IPS DF 6.9 (cell line): Measurements from ENCODE around the gene UBQLN4.

Source experiments
- DNase-seq: peaks from one replicate; pipeline ENCODE4 v3.0.0-alpha.2; 2013; ENCODE audit warnings: low read depth, low spot score
- H3K27ac ChIP-seq: one replicate; pipeline ENCODE4 v1.5.1; 2013; ENCODE audit warnings: low read length, control low read depth
- H3K27me3 ChIP-seq: 2 replicates; pipeline ENCODE4 v1.6.1; 2013; ENCODE audit warnings: mild to moderate bottlenecking, low read length; ENCODE audit not compliant: control insufficient read depth, insufficient read depth
- H3K36me3 ChIP-seq: 2 replicates; pipeline ENCODE4 v1.6.1; 2013; ENCODE audit warnings: low read length; ENCODE audit not compliant: control insufficient read depth, insufficient read depth
- H3K4me1 ChIP-seq: 2 replicates; pipeline ENCODE4 v1.6.1; 2013; ENCODE audit warnings: low read length; ENCODE audit not compliant: control insufficient read depth, insufficient read depth
- H3K4me3 ChIP-seq: 2 replicates; pipeline ENCODE4 v1.5.1; 2013; ENCODE audit warnings: mild to moderate bottlenecking, low read length
- H3K9me3 ChIP-seq: 2 replicates; pipeline ENCODE4 v1.6.1; 2013; ENCODE audit warnings: low read length, inconsistent platforms; ENCODE audit not compliant: control insufficient read depth, insufficient read depth
- WGBS: extraction: QIAGEN DNeasy Blood & Tissue Kit; methylation state at CpG from one replicate; pipeline ENCODE4 v1.1.7; 2013; ENCODE audit warnings: mixed read lengths, missing lambda C conversion rate; ENCODE audit not compliant: insufficient read length, insufficient coverage; 5-methylcytosine and 5-hydroxymethylcytosine counted together

UBQLN4 gene

GRCh38 chr1:156080863-156081179 is 27.2 kb upstream of the UBQLN4 start:
- Histone ChIP-seq H3K4me1 (peaks cover 17% of the 10 kb centered on the region), H3K27ac (no peak overlapping the region), H3K9me3 (no peaks in the 10 kb centered on the region), H3K4me3 (peak overlapping the region; percentile 49), H3K36me3 (no peaks in the 10 kb centered on the region), H3K27me3 (no peaks in the 10 kb centered on the region)
- no peak for DNase-seq
- WGBS, result no CpG with 5 or more reads among the region's 4 CpGs

- no CpG with 5 or more reads among the region's 8 CpGs for WGBS
- H3K4me1 ChIP-seq, result peaks cover 20% of the 10 kb centered on the region
- no peak overlapping the region for H3K27ac ChIP-seq
- no peak for DNase-seq
- no peaks in the 10 kb centered on the region for H3K36me3 ChIP-seq
- no peaks in the 10 kb centered on the region for H3K27me3 ChIP-seq
- peak overlapping the region; percentile 49; the same call in 1 of the 2 replicates for H3K4me3 ChIP-seq
- H3K9me3 ChIP-seq, result no peaks in the 10 kb centered on the region
Observed at GRCh38 chr1:156080241-156080862, 26.8 kb upstream of the UBQLN4 start.

- Histone ChIP-seq H3K36me3 (no peaks in the 10 kb centered on the region), H3K9me3 (no peaks in the 10 kb centered on the region), H3K27ac (no peak overlapping the region), H3K4me1 (peaks cover 23% of the 10 kb centered on the region), H3K27me3 (no peaks in the 10 kb centered on the region), H3K4me3 (no peak overlapping the region; the same call in 1 of the 2 replicates)
- DNase-seq, result no peak
- no CpG with 5 or more reads among the region's 5 CpGs for WGBS
Observed at GRCh38 chr1:156079762-156080161, 26.2 kb upstream of the UBQLN4 start.

GRCh38 chr1:156078728-156079127 is 25.1 kb upstream of the UBQLN4 start:
- no peak for DNase-seq
- no peaks in the 10 kb centered on the region for H3K27me3 ChIP-seq
- no CpG with 5 or more reads among the region's 5 CpGs for WGBS
- no peaks in the 10 kb centered on the region for H3K36me3 ChIP-seq
- no peaks in the 10 kb centered on the region for H3K9me3 ChIP-seq
- no peak overlapping the region for H3K27ac ChIP-seq
- H3K4me1 ChIP-seq, result peaks cover 21% of the 10 kb centered on the region
- no peak overlapping the region for H3K4me3 ChIP-seq

GRCh38 chr1:156077430-156077760 is 23.8 kb upstream of the UBQLN4 start:
- Histone ChIP-seq H3K9me3 (no peaks in the 10 kb centered on the region), H3K4me3 (no peak overlapping the region), H3K27me3 (no peaks in the 10 kb centered on the region), H3K36me3 (no peaks in the 10 kb centered on the region), H3K4me1 (peaks cover 28% of the 10 kb centered on the region), H3K27ac (no peak overlapping the region)
- WGBS, result no CpG with 5 or more reads among the region's 19 CpGs
- no peak for DNase-seq

- no CpG with 5 or more reads among the region's 73 CpGs for WGBS
- H3K4me1 ChIP-seq, result peaks cover 29% of the 10 kb centered on the region
- no peaks in the 10 kb centered on the region for H3K27me3 ChIP-seq
- H3K36me3 ChIP-seq, result no peaks in the 10 kb centered on the region
- DNase-seq, result no peak
- no peaks in the 10 kb centered on the region for H3K9me3 ChIP-seq
- H3K27ac ChIP-seq, result no peak overlapping the region
- H3K4me3 ChIP-seq, result no peak overlapping the region
Observed at GRCh38 chr1:156076609-156077429, 23.2 kb upstream of the UBQLN4 start.

GRCh38 chr1:156075775-156076204 is 22.2 kb upstream of the UBQLN4 start:
- Histone ChIP-seq H3K9me3 (no peaks in the 10 kb centered on the region), H3K27me3 (no peaks in the 10 kb centered on the region), H3K36me3 (no peaks in the 10 kb centered on the region), H3K4me3 (no peak overlapping the region), H3K4me1 (peaks cover 29% of the 10 kb centered on the region), H3K27ac (no peak overlapping the region)
- no CpG with 5 or more reads among the region's 4 CpGs for WGBS
- no peak for DNase-seq

GRCh38 chr1:156075162-156075561 is 21.6 kb upstream of the UBQLN4 start:
- WGBS, result no CpG with 5 or more reads among the region's 3 CpGs
- no peak for DNase-seq
- Histone ChIP-seq H3K27ac (no peak overlapping the region), H3K36me3 (no peaks in the 10 kb centered on the region), H3K9me3 (no peaks in the 10 kb centered on the region), H3K4me1 (peaks cover 29% of the 10 kb centered on the region), H3K27me3 (no peaks in the 10 kb centered on the region), H3K4me3 (no peak overlapping the region)

- Histone ChIP-seq H3K36me3 (0 out of 2 replicates have a peak, but pooled peaks cover 2% of the 10 kb centered on the region), H3K27ac (no peak overlapping the region)
- no CpG with 5 or more reads among the region's 8 CpGs for WGBS
Observed at GRCh38 chr1:156074661-156075060, 21.1 kb upstream of the UBQLN4 start.

GRCh38 chr1:156073740-156074139 is 20.1 kb upstream of the UBQLN4 start:
- WGBS, result no CpG with 5 or more reads among the region's 5 CpGs
- Histone ChIP-seq H3K36me3 (0 out of 2 replicates have a peak, but pooled peaks cover 3% of the 10 kb centered on the region), H3K27me3 (no peaks in the 10 kb centered on the region), H3K27ac (no peak overlapping the region), H3K4me3 (no peak overlapping the region), H3K9me3 (no peaks in the 10 kb centered on the region), H3K4me1 (peaks cover 29% of the 10 kb centered on the region)
- DNase-seq, result no peak

More at GRCh38 chr1:156074661-156075060, 21.1 kb upstream of the UBQLN4 start:
- no peak for DNase-seq
- Histone ChIP-seq H3K27me3 (no peaks in the 10 kb centered on the region), H3K4me1 (peaks cover 29% of the 10 kb centered on the region), H3K9me3 (no peaks in the 10 kb centered on the region), H3K4me3 (no peak overlapping the region)
